Colonic mucosa (tissue), 4 donors: ENCODE data around the gene SHISA6. TPM values are rescaled to one million over a fixed set of nuclear protein-coding genes. Genes with fewer than 3 reads are reported as not detected.

Source experiments
- DNase-seq: peaks from one replicate; pipeline ENCODE4 v3.0.0-alpha.2; 2020
- H3K27ac ChIP-seq: fragments of 200-600 bp; one replicate; pipeline ENCODE4 v1.8.0; 2021
- H3K27me3 ChIP-seq: fragments of 200-600 bp; one replicate; pipeline ENCODE4 v1.8.0; 2021
- H3K36me3 ChIP-seq: fragments of 200-600 bp; one replicate; pipeline ENCODE4 v1.8.0; 2021
- H3K4me1 ChIP-seq: fragments of 200-600 bp; one replicate; pipeline ENCODE4 v1.8.0; 2021; ENCODE audit warnings: mild to moderate bottlenecking
- H3K4me3 ChIP-seq: fragments of 200-600 bp; one replicate; pipeline ENCODE4 v1.8.0; 2021
- H3K9ac ChIP-seq, 2 donors: one replicate each; pipeline ENCODE4 v1.7.0; 2013; ENCODE audit warnings: control low read depth in 2 of 2, low read depth in 2 of 2, low read length in 2 of 2
- H3K9me3 ChIP-seq: fragments of 200-600 bp; one replicate; pipeline ENCODE4 v1.8.0; 2021
- CTCF ChIP-seq: fragments of 200-600 bp; IDR thresholded peaks from one replicate; pipeline ENCODE4 v1.8.0; 2022; ENCODE audit warnings: antibody characterized with exemption, mild to moderate bottlenecking
- intact Hi-C: fragments of 100-400 bp; cut with DNase I; formaldehyde crosslinking; loops from one replicate; pipeline ENCODE4 v1.14.1; 2022
- total RNA-seq, 2 donors: library from RNA; stranded (reverse); fragmentation: NEBNext Ultra II Directional in 1 of 2; extraction: Animal tissue kit (Norgen Biotek cat#: 25700) in 1 of 2; gene quantifications; one replicate each; pipeline ENCODE4 v1.2.1, GENCODE V29; 2021
- donor health status: healthy.
- donor health status: DM: no; HTN: no; CAD: no.
- donor health status: DM: no; HTN: no; CAD: no.

SHISA6 gene
- total RNA-seq, 2 donors from 2014 or later = 0.45 to 0.59 TPM

DNA sequence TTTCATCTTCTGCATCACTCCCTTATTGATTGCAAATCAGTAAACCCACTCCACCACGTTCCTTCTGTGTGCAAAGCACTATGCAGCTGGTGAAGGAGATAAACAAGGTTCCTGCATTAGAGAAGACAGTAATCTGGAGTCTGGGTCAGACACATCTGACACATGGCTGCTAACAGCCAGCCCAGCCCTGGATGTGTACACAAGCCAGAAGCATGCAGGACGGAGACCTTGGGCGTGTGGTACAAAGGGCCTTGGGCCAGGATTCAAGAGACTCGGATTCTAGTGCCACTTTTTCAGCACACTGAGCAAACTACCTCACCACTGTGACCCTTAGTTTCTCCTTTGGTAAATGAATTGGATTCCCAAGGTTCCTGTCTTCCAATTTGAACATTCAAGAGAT is 270.7 kb downstream of the SHISA6 start:
- TF ChIP-seq CTCF = no peak
- Histone ChIP-seq H3K27me3 (no peaks in the 10 kb centered on the region), H3K9ac (no peak overlapping the region), H3K4me3 (no peak overlapping the region), H3K9me3 (no peaks in the 10 kb centered on the region), H3K36me3 (no peaks in the 10 kb centered on the region), H3K27ac (no peak overlapping the region), H3K4me1 (no peaks in the 10 kb centered on the region)
- DNase-seq = peak; percentile 46
- intact Hi-C loops = no loop called here

- intact Hi-C loops = no loop called here
- no peaks in the 10 kb centered on the region for H3K27me3 ChIP-seq
- H3K36me3 ChIP-seq = no peaks in the 10 kb centered on the region
- no peaks in the 10 kb centered on the region for H3K4me1 ChIP-seq
- H3K9ac ChIP-seq = no peak overlapping the region
- no peak for TF ChIP-seq CTCF
- no peak overlapping the region for H3K4me3 ChIP-seq
- no peak for DNase-seq
- no peaks in the 10 kb centered on the region for H3K9me3 ChIP-seq
- no peak overlapping the region for H3K27ac ChIP-seq
Observed at GRCh38 chr17:11514565-11514964, 273.6 kb downstream of the SHISA6 start.

DNA sequence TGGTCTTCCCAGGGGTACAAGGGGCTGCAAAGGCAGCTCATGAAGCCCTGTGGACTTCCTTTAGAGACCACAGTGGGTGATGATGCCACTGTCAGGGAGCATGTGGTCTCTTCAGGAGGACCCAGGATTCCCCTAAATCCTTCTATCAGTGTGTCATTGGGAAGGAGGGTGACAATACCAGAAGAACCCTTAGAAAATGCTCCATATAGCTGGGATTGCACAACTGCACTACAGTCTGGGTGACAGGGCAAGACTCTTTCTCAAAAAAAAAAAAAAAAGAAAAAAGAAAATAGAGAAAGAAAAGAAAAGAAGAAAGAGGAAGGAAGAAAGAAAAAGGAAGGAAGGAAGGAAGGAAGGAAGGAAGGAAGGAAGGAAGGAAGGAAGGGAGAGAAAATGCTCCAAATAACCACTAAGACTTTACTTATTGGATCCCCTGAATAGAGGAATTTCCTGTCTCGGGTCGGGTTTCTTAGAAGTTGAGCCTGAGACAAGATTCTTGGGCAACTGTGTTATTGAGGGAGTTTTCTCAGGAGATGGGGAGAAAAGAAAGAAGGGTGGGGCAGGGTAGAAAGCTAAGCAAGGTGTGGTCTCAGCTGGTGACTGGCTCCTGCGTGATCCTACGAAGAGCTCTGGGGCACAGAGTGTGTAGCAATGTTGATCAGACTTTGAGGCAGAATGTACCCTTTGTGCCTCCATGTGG is 274.1 kb downstream of the SHISA6 start:
- no peak for DNase-seq
- H3K4me1 ChIP-seq = no peaks in the 10 kb centered on the region
- no peak for TF ChIP-seq CTCF
- no peak overlapping the region for H3K27ac ChIP-seq
- H3K9me3 ChIP-seq = no peaks in the 10 kb centered on the region
- no peaks in the 10 kb centered on the region for H3K36me3 ChIP-seq
- H3K4me3 ChIP-seq = no peak overlapping the region
- H3K27me3 ChIP-seq = no peaks in the 10 kb centered on the region
- no peak overlapping the region for H3K9ac ChIP-seq
- intact Hi-C loops = no loop called here

- Histone ChIP-seq H3K9me3 (no peaks in the 10 kb centered on the region), H3K27ac (no peak overlapping the region), H3K4me3 (no peak overlapping the region), H3K27me3 (no peaks in the 10 kb centered on the region), H3K4me1 (no peaks in the 10 kb centered on the region), H3K36me3 (no peaks in the 10 kb centered on the region), H3K9ac (no peak overlapping the region)
- intact Hi-C loops = no loop called here
- no peak for TF ChIP-seq CTCF
- no peak for DNase-seq
Observed at GRCh38 chr17:11515901-11516300, 274.9 kb downstream of the SHISA6 start.

DNA sequence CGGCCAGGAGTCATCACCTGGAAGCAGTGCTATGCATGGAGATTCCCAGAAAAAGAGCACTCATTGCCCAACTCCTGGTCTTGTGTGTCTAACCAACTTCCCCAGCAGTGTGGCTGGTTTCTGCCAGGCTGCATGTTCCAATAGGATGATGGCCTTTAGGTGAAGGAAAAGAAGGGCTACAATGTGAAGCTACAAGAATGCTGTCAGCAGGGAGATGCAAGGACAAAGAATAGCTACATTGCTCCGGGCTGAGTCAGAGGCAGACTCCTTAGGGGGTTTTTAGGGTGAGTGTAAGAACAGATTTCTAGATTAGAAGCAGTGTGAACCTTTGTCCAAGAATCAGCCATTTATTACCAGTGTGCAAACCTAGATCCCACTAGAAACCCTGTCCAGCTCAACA is 294.2 kb downstream of the SHISA6 start:
- no peaks in the 10 kb centered on the region for H3K36me3 ChIP-seq
- no peak overlapping the region for H3K27ac ChIP-seq
- intact Hi-C loops = no loop called here
- H3K4me3 ChIP-seq = no peak overlapping the region
- DNase-seq = peak; percentile 8
- no peaks in the 10 kb centered on the region for H3K9me3 ChIP-seq
- H3K9ac ChIP-seq = no peak overlapping the region
- H3K4me1 ChIP-seq = no peaks in the 10 kb centered on the region
- TF ChIP-seq CTCF = no peak
- H3K27me3 ChIP-seq = no peaks in the 10 kb centered on the region
